Limb (tissue), 2 donors: Measurements from ENCODE around the gene TSSK6.

Source experiments
- DNase-seq, 2 donors: peaks; one replicate each; pipeline ENCODE4 v3.0.0-alpha.2; 2016; ENCODE audit errors: extremely low spot score in 2 of 2

TSSK6 gene

DNA sequence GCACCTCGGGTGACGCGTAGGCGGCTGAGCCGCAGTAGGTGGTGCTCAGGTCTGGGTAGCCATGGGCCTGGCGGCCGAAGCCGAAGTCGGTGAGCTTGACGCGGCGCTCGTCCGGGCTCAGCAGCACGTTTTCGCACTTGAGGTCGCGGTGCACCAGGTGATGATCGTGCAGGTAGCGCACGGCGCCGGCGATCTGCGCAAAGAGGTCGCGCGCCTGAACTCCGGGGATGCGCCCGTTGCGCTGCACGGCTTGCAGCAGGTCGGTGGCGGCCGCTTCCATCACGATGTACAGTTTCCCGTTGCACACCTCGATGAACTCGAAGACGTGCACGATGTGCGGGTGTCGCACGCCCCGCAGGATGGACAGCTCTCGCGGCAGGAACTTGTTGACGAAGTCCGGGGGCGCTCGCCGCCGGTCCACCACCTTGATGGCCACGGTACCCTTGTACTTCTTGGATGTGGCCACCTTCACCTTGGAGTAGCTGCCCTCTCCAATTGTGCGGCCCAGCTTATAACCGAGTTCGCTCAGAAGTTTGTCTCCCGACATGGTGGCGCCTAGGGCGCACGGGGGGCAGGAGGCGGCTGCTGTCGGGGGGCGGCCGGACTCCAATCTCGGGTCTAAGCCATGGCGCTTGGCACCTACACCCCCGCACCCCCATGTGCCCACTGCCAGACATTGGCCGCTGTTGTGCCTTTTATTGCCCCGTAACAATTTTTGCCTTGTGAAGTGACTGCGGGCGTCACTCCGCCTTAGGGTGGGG, at the start of gene TSSK6:
Gene TSSK6, minus strand, starts transcription at position 668 of the 761 bp plus-strand sequence. Its CDS starts 121 bp downstream, at position 547.
- no peak for DNase-seq

DNA sequence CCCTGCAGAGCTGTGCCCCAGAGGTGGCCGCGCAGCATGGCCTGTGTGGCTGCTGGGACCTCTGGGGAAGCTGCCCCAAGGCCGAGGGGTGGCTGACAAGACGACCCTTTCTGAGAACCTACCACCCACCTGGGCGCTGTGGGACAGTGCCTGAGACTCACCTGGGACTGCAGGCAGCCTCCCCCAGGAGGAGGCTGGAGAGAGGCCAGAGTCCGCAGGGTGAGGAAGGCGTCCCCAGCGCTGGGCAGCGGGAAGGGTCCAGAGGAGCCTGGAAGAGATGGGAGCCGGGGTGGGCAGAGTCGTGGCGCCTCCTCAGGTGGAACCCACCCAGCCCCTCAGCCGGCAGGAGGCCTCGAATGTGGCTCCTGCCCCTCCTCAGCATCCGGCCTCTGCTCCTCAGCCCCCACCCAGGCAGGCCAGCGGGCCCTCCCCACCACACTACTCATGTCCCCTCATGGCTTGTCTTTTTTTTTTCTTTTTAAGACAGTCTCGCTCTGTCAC, 48.0 kb upstream of the TSSK6 start:
- no peak for DNase-seq

DNA sequence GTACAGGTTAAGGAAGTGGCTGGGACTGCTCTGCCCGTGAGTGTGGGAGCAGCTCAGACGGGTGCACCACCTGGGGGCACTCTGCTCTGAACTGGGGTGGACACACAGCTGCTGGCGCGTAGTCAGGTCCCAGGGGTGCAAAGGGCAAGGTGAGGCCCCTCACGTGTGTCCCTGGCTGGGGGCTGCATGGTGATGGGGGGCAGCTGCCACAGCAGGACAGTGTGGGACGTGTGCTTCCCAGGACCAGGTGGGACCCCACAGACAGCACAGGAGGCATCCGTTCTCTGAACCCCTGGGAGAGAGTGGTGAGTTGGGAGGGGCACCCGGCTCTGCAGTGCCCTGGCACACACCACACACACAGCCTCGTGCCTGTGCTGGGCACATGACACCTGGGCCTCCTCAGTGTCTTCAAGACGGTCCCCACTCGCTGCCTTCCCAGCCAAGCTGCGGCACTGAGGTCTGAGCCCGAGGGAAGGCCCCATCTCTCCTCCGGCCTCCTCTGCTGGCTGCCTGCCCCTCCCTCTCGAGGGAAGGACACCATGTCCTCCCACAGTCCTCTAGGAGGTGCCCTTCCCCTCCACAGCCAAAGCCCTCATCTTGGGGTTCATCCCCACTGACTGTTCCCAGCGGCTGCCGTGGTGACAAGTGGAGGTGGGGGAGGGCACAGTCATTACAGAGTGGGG, 47.5 kb upstream of the TSSK6 start:
- DNase-seq: no peak

DNA sequence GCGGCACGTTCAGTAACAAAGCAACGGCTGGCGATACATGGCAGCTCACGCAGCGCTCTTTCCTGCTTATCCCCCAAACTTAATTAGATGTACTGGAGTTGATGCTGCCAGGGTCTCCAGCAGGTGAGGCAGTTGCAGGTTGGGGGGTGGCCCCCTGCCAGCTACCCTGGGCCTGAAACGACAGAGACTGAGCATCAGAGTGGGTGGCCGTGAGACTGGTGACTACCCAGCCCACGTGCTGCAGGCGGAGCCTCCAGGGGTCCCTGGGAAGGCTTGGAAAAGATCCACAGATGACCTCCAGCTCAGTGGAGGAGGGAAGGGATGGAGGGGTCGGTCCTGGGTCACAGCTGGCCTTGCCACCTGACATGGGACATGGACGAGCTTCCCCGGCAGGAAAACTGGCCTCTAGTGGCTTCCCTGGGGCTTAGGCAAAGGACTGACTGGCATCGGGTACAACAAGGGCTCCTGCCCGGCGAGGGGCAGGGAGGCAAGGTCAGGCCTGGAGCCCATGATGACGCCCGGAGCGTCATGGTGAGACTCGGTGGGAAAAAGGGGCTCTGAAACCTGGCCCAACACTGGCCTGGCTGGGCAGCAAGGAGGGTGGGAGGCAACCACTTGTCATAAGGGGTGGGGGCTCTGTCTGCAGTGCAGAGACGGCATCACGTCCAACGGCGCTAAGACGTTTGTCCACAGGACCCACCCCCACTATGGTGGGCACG, 46.8 kb upstream of the TSSK6 start:
- DNase-seq: no peak

DNA sequence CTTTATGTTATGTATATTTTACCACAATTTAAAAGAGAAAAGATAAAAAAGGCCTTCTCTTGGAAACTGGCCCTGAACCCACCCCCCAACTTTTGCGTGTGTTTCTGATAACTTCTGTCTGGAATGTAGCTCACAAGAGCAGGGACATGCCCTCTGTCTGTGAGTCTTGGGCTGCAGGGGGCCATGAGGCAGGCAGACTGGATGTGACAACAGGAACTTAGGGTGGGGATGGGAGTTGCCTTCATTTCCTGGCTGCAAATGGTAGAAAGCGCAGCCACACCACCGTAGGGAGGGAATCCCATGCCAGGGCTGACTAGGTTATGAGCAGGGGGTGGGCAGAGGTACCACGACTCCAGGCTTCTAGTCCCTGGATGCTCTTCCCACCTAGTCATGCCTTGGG, 44.6 kb upstream of the TSSK6 start:
- DNase-seq: no peak

DNA sequence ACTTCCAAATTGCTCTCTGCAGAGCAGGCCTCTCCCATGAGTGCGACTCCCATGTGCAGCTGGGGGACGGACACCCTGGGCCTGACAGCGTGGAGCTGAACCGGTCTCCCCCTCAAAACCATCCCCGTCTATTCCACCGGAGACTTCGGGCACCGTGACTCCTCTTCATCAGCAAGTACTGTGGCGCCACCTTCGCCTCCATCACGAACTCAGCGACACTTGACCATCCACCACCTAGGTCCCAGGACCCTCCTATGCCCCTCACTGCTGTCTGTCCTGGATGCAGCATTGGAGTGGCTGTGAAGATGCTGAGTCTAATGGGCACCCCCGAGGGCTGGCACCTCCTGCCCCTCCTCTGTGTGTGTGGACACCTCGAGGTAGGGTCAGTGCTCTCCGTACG, 43.3 kb upstream of the TSSK6 start:
- DNase-seq: no peak

DNA sequence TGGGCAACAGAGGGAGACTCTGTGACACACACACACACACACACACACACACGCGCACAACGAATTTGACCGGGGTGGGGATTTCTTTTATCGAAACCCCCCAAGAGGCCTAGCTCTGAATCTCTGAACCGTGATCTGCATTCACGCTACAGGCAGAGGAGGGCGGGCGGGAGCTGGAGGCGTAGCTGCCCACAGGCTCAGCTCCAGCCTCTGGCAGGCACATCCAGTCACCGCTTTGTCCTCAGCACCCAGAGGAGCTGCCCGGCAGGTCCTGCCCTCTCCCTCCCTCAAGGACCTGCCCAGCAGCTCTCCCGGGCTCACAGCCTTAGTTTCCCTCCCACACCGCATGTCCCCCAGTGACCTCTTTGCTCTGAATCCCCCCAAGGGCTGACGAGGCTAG, 42.7 kb upstream of the TSSK6 start:
- DNase-seq: no peak

DNA sequence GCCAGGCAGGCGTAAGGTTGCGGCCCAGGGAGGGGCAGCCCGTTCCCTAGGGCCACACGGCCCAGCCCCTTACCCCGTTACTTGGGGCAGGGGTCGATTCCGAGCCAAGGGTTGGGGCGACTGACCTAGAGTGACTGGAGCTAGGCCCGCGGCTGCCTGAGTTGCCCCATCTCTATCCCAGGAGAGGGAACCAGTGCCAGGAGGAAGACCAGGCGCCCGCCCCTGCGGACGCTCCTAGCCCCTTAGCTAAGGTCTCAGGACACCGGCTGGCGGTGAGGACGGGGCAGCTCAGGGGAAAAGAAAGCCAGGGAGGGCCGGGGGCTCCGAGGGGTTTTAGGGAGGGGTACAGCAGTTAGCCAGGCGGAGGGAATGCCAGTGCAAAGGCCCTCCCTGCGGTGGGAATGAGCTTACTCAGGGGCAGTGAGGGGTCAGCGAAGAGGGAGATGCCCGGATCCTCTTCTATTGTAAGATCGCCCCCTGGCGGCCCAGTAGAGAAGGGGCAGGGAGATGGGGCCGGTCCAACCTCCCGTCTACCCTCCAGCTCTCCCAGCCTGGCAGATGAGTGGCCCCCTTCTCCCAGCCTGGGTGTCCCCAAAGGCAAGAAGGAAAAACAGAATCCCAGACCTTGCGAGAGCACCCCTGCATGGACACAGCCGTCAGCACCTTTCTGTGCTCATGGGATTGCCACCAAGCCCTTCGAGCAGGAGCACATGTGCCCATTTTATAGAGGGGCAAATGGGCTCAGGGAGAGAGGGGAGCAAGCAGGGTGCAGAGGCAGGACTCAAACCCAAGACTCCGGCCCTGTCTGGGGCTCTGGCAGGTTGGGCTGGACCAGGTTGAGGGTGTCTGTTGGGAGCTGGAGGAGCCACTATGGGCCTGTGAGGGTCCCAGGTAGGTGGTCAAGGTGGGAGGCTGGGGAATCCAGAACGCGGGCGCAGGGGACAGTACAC, 39.0 kb upstream of the TSSK6 start:
- peak in 1 of 2 donors; percentile 50 for DNase-seq

DNA sequence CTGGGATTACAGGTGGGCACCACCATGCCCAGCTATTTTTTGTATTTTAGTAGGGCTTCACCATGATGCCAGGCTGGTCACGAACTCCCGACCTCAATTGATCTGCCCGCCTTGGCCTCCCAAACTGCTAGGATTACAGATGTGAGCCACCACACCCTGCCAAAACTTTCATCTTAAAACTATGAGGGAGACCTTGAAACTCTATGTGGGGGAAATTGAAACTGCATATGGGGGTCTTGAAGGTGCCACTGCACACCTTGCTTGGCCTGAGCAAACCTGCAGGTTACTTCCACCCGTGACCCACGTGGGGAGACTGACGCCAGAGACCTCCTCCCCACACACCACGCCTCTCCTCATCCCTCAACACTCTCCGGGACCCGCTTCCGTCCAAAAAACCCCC, 38.3 kb upstream of the TSSK6 start:
- DNase-seq: no peak

DNA sequence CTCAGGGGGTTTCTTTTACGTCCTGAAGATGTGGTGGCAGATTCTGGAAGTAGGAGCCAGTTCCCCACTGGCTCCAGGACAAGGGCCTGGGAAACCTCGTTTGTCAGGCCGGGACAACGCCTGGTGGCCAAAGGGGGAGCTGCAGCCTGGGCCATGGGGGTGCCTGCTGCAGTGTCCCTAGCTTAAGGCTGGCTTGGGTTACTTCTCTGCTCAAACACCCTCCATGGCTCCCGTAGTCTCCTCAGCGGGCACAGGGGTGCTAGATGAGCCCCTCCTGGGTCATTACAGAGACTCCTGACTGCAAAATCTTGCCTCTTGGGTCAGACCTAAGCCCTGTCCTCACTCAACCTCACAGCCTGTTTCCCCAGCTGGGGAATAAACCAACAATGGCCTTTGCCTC, 37.5 kb upstream of the TSSK6 start:
- DNase-seq: peak in 1 of 2 donors; percentile 55

DNA sequence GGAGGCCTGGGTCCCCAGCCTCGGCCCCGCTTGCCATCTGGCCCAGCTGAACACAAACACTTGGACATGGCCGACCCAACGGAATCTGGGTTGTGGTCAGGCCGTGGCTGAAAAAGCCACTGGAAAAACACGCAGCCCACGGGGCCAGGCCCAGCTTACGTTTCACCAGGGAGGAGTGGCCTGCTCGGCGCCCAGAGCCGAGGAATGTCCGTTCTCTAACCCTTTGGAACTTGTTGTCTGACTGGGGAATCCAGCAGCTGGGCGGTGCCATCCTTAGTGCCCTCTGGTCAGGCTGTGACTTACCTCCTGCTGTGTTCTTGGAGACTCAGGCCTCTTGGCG, 36.5 kb upstream of the TSSK6 start:
- DNase-seq: peak in 1 of 2 donors; percentile 45

DNA sequence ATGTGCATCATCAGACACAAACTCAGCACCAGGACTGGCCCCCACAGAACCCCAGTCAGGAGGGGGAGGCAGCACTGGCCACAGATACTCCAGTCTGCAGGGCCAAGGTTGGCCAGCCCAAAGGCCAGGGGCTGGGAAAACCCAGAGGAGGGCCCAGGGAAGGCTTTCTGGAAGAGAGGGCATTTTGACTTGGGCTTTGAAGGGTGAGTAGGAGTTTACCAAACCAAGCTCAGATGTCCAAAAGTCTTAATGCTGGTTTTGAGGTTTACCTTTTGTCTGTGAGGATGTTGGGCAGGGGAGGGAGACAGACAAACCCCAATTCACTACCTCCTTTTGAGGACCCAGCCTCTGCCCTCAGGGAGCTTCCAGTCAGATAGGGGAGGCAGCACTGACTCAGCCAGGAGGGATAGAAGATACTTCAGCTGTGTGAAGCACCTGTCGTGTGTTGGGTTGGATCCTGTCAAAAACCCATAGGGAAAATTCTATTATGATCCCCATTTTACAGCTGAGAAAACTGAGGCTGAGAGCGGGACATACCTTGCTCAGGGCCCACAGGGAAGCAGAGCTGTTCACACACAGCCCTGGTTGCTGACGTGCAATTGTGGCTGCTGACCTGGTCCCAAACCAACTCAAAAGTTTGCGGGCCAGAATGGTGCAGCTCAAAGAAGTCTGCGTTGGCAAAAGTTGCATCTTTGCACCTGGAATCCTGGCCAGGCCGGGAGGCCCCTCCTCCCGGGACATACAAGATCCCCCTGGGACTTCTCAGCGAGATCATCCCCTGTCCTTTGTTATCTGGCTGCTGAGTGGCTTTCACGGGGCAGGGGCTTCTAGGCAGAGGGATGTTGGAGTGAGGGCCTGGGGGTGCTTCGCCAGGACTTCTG, 35.9 kb upstream of the TSSK6 start:
- DNase-seq: no peak

DNA sequence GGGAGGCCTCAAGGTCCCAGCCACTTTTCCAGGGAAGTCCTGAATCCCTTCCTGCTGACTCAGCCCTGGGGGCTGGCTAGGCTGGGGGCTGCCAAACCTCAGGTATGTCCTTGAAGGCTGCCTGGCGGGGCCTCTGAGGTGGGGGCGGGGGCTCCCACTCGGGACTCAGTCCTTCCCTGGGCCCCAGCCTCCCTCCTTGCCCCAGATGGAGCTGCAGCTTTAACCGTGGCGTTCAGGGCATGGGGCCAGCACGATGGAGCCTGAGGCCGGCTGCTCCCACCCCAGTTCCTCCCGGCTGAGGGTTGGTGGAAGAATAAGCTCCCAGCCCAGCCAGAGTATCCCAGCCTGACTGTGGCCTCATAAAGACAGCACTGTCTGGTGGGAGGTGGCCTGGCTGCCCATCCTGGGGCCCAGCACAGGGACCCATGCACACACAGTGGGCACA, 35.2 kb upstream of the TSSK6 start:
- peak in 1 of 2 donors; percentile 66 for DNase-seq

DNA sequence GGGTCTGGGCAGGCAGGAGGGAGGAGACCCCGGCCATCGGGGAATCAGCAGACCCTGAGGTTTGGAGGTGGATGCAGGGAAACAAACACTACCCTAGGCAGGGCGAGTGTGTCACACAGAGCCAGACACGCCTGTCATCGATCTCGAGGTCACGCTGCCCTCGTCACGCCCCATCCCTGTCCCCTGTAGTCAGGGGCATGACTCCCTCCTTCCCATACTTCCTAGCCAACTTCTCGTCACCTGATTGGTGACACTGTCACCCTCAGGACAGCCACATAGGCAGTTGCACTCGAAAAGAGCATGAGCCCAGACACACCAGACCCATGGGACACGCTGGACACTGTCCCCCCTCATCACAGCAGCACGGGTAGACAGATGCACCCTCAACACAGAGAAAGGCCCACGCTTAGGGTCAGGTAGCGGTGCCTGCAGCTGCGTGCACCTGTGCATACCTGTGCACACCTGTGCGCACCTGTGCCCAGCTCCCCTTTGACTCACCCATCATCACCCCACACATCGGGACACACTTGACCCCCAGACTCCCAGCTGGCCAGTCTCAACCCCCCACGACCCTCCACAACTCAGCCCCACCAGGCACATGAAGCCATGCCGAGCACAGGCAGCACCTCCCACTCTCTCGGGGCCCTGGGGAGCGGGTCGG, 34.6 kb upstream of the TSSK6 start:
- DNase-seq: no peak

DNA sequence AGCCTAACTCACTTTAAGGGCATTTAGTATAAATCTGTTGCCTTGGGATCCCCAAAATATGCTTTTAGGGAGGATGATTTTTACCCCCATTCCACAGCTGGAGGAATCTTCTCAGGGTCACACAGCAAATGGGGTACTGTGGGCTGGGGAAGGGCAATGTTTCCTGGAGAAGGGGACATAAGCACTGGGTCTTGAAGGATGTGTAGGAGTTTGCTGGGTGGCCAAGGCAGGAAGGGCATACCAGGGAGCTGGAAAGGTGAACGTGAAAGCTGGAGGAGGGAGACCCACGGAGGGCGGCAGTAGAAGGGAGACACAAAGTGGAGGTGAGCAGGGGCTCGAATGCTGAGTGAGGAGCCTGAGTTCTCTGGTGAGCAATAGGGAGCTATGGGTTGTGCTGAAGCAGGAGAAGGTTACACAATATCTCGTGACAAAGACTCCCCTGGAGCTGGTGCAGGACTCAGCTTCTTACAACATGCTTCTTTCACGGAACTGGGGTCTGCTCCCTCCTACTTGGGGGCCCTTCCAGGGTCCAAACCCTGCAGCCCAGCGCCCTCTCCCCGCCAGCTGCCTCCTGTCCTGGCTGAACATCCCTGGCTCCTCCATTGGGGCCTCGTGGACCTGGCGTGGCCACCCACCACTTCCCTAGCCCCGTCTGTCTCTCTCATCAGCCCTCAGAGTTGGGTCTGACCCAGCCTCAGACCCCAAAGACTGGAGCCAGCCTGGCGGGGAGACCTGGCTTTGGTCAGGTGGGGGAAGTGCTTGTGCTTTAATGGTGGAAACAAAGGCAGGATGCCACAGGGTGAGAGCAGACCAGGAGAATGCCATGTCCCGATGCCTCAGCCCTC, 33.8 kb upstream of the TSSK6 start:
- DNase-seq: no peak

DNA sequence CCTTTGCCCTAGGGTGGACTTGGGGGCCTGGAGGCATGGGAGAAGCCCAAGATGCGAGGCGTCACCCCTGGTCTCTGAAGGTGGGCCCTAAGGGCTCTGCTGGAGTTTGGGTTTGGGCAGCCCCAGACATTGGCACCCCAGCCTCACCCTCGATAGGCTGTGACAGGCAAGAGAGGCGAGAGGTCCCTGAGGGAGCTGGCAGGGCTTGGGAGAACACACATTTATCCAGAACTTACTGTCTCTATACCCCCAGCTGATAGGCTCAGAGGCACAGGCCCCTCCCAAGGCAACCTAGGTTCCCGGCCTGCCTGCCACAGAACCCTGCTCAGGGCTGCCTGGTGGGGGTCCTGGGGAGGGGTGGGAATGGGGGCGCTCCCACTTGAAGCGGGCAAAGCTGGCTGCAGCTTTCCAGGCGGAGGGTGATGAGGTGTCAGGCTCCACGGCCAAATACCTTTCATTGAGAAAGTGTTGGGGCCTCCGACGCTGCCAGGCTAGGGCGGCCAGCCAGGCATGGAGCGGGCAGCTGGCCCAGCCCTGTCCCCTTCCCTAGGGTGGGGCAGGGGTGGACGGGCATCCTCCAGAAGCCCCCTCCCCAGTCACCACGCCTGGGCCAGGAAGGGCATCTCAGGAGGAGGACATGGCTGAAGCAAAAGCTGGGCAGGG, 32.5 kb upstream of the TSSK6 start:
- DNase-seq: no peak

DNA sequence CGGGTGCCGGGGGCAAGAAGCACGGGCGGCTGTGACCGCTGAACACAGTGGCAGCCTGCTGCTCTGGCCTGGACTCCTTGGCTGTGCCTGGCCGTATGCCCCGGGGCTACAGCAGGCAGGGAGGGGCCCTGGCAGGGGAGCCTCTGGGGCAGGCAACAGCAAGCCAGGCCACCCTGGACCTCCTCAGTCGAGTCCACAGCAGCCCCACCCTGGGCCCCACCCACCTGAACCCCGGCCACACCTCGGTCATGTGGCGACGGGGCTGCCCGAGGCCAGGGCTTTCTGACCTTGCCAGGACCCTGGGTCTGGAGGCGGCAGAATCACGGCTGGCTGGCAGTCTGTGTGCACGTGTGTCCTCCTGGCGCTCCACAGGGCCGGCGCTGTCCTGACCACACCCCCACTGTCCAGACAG, 31.4 kb upstream of the TSSK6 start:
- no peak for DNase-seq

DNA sequence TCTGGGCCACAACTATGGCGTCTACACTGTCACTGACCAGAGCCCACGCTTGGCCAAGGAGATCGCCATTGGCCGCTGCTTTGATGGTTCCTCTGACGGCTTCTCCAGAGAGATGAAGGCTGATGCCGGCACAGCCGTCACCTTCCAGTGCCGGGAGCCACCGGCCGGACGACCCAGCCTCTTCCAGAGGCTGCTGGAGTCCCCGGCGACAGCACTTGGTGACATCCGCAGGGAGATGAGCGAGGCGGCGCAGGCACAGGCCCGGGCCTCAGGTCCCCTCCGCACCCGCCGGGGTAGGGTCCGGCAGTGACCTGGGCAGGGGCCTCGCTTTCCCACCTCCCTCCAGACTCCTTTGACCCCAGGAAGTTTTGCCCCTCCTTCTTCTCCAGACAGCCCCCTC, 30.4 kb upstream of the TSSK6 start:
- no peak for DNase-seq
